Ishikawa (cell line): ENCODE results near the gene ELP2.

Experiments
- CEBPB ChIP-seq: IDR thresholded peaks from 2 replicates; pipeline ENCODE4 v1.6.1; 2012
- CREB1 ChIP-seq: IDR thresholded peaks from 2 replicates; pipeline ENCODE4 v1.6.1; 2012; ENCODE audit warnings: low read depth
- EGR1 ChIP-seq: IDR thresholded peaks from 2 replicates; pipeline ENCODE4 v1.6.1; 2012
- EP300 ChIP-seq: IDR thresholded peaks from 2 replicates; pipeline ENCODE4 v1.6.1; 2012; ENCODE audit warnings: borderline replicate concordance
- FOXM1 ChIP-seq: IDR thresholded peaks from 2 replicates; pipeline ENCODE4 v1.6.1; 2012; ENCODE audit warnings: low read depth, borderline replicate concordance
- NFIC ChIP-seq: IDR thresholded peaks from 2 replicates; pipeline ENCODE4 v1.6.1; 2012
- RAD21 ChIP-seq: IDR thresholded peaks from 2 replicates; pipeline ENCODE4 v1.6.1; 2012; ENCODE audit warnings: low read depth
- TAF1 ChIP-seq: IDR thresholded peaks from 2 replicates; pipeline ENCODE4 v1.6.1; 2012; ENCODE audit warnings: low read depth, mild to moderate bottlenecking
- TCF12 ChIP-seq: IDR thresholded peaks from 2 replicates; pipeline ENCODE4 v1.6.1; 2012; ENCODE audit warnings: low read depth
- TEAD4 ChIP-seq: IDR thresholded peaks from 2 replicates; pipeline ENCODE4 v1.6.1; 2012
- YY1 ChIP-seq: IDR thresholded peaks from 2 replicates; pipeline ENCODE4 v1.6.1; 2012; ENCODE audit warnings: low read depth
- ZBTB7A ChIP-seq: IDR thresholded peaks from 2 replicates; pipeline ENCODE4 v1.6.1; 2012; ENCODE audit warnings: low read depth
- TF ChIP-seq, protein P1 (sequence below): IDR thresholded peaks from 2 replicates; pipeline ENCODE4 v1.6.1; 2012; ENCODE audit warnings: low read depth, mild to moderate bottlenecking
- TF ChIP-seq, protein P2 (sequence below): IDR thresholded peaks from 2 replicates; pipeline ENCODE4 v1.6.1; 2012
- TF ChIP-seq, protein P3 (sequence below): IDR thresholded peaks from 2 replicates; pipeline ENCODE4 v1.6.1; 2012

Gene ELP2

GRCh38 chr18:36135264-36135663, 5.6 kb downstream of the ELP2 start:
- TF ChIP-seq TAF1 = no peak
- TF ChIP-seq EP300 = no peak
- no peak for TF ChIP-seq ZBTB7A
- TF ChIP-seq CEBPB = no peak
- TF ChIP-seq, protein P1, sequence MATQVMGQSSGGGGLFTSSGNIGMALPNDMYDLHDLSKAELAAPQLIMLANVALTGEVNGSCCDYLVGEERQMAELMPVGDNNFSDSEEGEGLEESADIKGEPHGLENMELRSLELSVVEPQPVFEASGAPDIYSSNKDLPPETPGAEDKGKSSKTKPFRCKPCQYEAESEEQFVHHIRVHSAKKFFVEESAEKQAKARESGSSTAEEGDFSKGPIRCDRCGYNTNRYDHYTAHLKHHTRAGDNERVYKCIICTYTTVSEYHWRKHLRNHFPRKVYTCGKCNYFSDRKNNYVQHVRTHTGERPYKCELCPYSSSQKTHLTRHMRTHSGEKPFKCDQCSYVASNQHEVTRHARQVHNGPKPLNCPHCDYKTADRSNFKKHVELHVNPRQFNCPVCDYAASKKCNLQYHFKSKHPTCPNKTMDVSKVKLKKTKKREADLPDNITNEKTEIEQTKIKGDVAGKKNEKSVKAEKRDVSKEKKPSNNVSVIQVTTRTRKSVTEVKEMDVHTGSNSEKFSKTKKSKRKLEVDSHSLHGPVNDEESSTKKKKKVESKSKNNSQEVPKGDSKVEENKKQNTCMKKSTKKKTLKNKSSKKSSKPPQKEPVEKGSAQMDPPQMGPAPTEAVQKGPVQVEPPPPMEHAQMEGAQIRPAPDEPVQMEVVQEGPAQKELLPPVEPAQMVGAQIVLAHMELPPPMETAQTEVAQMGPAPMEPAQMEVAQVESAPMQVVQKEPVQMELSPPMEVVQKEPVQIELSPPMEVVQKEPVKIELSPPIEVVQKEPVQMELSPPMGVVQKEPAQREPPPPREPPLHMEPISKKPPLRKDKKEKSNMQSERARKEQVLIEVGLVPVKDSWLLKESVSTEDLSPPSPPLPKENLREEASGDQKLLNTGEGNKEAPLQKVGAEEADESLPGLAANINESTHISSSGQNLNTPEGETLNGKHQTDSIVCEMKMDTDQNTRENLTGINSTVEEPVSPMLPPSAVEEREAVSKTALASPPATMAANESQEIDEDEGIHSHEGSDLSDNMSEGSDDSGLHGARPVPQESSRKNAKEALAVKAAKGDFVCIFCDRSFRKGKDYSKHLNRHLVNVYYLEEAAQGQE = no peak
- TF ChIP-seq, protein P2, sequence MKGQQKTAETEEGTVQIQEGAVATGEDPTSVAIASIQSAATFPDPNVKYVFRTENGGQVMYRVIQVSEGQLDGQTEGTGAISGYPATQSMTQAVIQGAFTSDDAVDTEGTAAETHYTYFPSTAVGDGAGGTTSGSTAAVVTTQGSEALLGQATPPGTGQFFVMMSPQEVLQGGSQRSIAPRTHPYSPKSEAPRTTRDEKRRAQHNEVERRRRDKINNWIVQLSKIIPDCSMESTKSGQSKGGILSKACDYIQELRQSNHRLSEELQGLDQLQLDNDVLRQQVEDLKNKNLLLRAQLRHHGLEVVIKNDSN = no peak

- TF ChIP-seq RAD21 (no peak), FOXM1 (no peak), TCF12 (no peak), YY1 (no peak), NFIC (no peak), CEBPB (no peak), TEAD4 (no peak), CREB1 (no peak), EGR1 (no peak), EP300 (no peak), ZBTB7A (no peak), TAF1 (no peak)
- TF ChIP-seq, protein P2 = no peak
- TF ChIP-seq, protein P3, sequence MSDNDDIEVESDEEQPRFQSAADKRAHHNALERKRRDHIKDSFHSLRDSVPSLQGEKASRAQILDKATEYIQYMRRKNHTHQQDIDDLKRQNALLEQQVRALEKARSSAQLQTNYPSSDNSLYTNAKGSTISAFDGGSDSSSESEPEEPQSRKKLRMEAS = no peak
These were observed 9.5 kb downstream of the ELP2 start for GRCh38 chr18:36139245-36139644.

GRCh38 chr18:36141576-36141975, 11.9 kb downstream of the ELP2 start:
- TF ChIP-seq, protein P3 = no peak
- TF ChIP-seq, protein P1 = no peak
- TF ChIP-seq CREB1 (no peak), ZBTB7A (no peak), TEAD4 (no peak), EP300 (no peak), CEBPB (no peak), FOXM1 (no peak), YY1 (no peak), TAF1 (no peak), TCF12 (no peak), RAD21 (no peak), EGR1 (no peak), NFIC (no peak)
- TF ChIP-seq, protein P2 = no peak

DNA sequence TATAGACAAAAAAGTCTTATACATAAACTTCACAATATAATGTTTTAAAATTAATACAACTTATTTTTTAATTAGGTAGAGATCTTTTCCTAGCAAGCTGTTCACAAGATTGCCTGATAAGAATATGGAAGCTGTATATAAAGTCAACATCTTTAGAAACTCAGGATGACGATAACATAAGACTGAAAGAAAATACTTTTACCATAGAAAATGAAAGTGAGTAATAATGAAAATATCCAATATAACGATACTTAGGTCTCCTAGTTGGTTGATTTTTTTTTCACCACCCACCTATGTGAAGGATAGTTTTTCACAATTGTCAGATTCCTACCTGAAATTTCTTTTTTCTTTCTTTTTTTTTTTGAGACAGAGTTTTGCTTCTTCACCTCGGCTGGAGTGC, 13.1 kb downstream of the ELP2 start:
- TF ChIP-seq TEAD4 (no peak), YY1 (no peak), TCF12 (no peak), ZBTB7A (no peak), RAD21 (no peak), NFIC (no peak), CEBPB (no peak), FOXM1 (no peak), CREB1 (no peak), EP300 (no peak), TAF1 (no peak), EGR1 (no peak)
- TF ChIP-seq, protein P3 = no peak
- TF ChIP-seq, protein P2 = no peak
- TF ChIP-seq, protein P1 = no peak
